HG03060 (cell line): Measurements from ENCODE around the gene CD46.
"Not testable (repeated sequence)": the region's sequence is repeated elsewhere in the genome, so short reads cannot be mapped to it uniquely, and the experiment has no call there.

Source experiments
- ATAC-seq: cut with Tn5 transposase; IDR thresholded peaks from one replicate; pipeline ENCODE4 v1.9.1; 2021; ENCODE audit warnings: low read depth, moderate number of reproducible peaks; ENCODE audit not compliant: unreplicated experiment

CD46 gene

DNA sequence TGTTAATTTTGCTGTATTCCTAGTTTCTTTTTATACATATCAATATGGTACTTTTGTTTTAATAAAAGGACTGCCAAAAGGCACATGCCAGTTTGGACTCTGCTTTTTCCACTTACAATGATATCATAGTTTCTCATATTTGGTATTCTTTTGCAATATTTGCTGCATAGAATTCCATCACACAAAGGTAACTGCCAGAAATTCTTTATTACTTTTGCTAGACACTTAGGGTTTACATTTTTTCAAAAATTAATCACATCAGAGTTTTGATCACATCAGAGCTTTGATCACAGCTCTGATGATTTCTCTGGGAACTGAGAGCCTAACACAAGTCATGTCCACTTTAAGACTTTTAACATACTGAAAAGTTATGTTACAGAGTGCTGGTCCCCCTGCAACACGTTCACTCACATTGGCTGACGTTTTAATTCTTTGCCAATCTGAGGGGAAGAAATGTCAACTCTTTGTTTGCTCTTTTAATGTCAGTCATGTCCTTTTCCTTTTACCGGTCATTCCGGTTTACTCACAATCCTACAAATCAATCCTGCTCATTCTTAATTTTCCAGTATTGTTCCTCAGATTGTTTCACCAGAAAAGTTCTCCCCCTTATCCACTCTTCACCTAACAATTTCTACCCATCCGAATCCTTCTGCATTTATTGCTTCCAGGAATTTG is 1.1 kb upstream of the CD46 start:
- ATAC-seq: no peak

GRCh38 chr1:207751463-207751789 is 428 bp upstream of the CD46 start:
- not testable (repeated sequence) for ATAC-seq

GRCh38 chr1:207752456-207752998 is 673 bp downstream of the CD46 start:
- ATAC-seq: no peak

GRCh38 chr1:207753611-207754010 is 1.8 kb downstream of the CD46 start:
- ATAC-seq: no peak

DNA sequence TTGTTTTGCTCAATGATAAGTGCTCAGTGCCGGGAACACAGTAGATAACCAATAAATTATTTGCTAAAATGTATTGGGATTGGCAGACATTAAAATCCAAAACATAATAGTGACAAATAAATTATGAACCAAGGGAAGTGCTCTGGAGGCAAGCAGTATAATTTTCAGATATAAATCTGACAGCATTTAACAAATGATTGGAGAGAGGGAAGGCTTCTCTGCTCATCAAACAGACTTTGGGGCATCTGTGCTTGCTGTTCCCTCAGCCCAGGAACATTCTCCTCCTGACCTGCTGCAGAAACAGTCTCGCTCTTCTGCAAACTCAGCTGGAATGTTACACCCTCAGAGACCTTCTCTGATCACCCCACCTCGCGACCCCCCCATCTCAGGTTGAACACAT is 2.2 kb downstream of the CD46 start:
- no peak for ATAC-seq

DNA sequence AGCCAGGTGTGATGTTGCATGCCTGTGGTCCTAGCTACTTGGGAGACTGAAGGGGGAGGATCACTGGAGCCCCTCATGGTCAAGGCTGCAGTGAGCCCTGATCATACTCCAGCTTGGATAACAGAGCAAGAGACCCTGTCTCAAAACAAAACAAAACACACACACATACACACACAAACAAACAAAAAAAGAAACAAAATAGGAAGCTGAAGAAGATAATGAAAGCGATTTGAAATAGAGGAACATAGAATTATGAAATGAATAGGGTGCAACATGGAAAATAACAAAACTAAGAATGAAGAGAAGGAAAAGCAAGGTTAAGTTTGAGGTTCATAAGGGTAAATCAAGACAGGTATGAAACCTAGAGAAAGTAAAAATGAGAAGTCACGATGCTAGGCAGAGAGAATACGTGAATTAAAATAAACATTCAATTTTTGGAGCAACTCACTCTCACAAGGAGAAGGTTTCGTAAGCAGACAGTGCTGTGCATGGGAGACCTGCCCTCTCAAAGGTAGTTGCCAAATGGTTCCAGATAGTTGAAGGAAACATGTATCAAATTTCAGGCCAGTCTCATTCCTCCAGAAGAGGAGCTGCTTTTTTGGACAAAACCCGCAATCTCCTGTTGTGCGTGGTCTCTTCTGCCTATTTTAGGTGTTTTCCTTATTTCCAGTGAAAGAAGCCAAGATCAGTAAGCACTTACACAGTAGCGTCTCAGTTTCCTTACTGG is 3.3 kb downstream of the CD46 start:
- ATAC-seq: no peak

- ATAC-seq: no peak
Measured at GRCh38 chr1:207755846-207756693, 4.2 kb downstream of the CD46 start.

GRCh38 chr1:207762622-207763021 is 10.8 kb downstream of the CD46 start:
- no peak for ATAC-seq

DNA sequence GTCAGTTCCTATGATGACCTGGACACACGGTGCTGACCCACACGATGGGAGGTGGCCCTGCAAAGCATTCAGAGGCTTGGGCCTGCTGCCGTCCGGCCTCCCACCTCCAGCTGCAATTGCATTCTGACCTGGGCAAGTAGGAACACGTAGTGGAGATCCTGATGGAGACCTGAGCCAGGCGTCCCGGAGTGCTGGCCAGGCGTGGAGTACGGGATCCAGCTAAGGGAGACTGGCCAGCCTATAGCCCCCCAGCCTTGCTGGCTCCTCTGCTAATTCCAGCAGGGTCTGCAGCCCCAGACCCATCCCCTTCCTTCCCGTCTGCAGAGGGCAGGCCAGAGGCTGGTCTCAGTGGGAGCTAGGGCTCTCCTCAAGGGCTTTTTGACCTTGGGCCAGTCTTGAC is 11.2 kb downstream of the CD46 start:
- no peak for ATAC-seq

DNA sequence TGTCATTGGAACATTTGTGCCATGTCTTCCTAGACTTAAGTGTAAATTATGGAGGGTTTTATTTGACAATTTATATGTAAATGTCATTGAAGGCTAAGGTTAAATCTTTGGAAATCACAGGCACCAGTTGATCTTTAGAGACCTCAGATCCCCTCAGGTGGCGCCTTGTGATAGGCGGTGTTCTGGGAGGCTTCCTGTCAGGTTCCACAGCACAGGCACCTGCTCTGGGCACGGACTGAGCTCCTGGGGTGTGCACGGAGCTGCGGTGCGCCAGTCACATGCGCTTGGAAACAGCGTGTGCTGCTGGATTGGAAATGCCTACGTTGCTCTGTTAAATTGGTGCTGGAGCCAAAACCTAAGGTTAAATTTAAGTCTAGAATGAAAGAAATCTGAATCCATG is 12.1 kb downstream of the CD46 start:
- ATAC-seq: no peak

DNA sequence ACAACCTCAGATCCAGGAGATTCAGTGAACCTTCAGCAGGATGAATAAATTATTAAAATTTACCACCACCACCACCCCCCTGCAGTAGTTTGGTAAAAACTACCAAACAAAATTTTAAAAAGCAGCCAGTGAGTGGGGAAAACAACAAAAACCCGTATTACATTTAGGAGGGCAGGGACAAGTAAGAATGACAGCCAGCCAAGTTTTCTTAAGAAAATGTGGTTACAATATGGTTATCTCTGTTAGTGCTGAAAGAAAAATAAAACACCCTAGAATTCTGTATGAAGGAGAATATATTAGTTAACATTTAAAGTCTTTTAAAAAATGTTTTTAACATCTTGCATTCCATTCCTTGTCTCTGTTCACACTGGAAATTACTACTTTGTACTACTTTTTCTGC is 14.7 kb downstream of the CD46 start:
- ATAC-seq: no peak

- ATAC-seq: not testable (repeated sequence)
Measured at GRCh38 chr1:207770514-207770913, 18.7 kb downstream of the CD46 start.

GRCh38 chr1:207776045-207776444 is 24.2 kb downstream of the CD46 start:
- not testable (repeated sequence) for ATAC-seq

DNA sequence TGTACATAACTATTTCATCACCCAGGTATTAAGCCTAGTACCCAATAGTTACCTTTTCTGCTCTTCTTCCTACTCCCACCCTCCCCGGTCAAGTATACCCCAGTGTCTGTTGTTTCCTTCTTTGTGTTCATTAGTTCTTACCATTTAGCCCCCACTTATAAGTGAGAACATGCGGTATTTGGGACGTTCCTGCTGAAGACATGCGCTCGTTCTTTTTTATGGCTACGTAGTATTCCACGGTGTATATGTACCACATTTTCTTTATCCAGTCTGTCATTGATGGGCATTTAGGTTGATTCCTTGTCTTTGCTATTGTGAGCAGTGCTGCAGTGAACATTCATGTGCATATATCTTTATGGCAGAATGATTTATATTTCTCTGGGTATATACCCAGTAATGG is 25.6 kb downstream of the CD46 start:
- ATAC-seq: not testable (repeated sequence)

- no peak for ATAC-seq
Measured at GRCh38 chr1:207779008-207779407, 27.2 kb downstream of the CD46 start.

- ATAC-seq: no peak
Measured at GRCh38 chr1:207781312-207781711, 29.5 kb downstream of the CD46 start.

- no peak for ATAC-seq
Measured at GRCh38 chr1:207787776-207788175, 35.9 kb downstream of the CD46 start.

- no peak for ATAC-seq
Measured at GRCh38 chr1:207789386-207789785, 37.5 kb downstream of the CD46 start.

DNA sequence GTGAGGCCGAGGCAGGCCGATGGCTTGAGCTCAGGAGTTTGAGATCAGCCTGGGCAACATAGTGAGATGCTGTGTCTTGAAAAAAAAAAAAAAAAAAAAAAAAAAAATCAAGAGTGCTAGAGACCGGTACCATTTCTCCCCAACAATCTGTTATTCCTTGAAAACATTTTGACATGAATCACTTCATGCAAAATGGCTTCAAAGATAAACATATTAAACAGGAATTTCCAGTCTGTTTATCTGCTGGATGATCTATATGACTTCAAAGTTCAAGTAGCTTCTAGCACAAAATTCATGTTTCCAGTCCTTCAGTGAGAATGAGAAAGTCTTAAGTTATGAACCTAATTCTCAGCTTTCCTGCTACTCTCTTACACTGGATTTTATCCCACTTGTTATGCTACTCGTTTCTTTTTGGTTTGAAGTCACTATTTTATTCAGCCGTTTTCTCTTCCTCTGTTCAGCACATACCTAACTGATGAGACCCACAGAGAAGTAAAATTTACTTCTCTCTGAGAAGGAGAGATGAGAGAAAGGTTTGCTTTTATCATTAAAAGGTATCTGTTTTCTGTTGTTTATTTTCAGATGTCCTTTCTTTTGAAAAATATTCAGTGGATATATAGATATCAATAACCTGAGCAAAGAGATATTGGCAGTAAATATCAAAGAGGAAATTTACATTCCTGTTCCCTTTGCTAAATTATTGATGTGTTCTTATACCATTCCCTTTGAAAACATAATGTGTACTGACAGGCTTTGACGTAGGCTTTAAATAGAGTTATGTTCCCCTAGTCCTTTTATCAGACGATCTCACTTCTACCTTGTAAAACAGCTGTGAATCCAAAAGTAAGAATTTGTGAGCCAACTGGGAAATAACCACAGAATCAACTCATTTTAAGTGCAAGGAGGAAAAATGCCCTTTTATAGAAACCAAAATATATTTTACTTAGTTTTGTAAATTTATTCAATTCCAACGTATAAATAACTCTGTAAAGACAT is 38.2 kb downstream of the CD46 start:
- no peak for ATAC-seq

DNA sequence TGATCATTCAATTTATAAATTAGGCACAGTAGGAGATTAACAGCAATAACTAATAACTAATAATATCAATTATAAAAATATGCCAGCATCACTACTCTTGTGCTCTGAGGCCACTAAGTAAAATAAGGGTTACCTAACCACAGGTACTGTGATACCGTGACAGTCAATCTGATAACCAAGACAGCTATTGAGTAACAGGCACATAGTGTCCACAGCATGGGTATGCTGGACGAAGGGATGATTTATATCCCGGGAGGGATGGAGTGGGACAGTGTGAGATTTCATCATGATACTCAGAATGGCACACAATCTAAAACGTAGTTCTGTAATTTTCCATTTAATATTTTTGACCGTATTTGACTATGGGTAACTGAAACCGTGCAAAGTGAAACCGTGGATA is 39.4 kb downstream of the CD46 start:
- ATAC-seq: no peak
